ENCODE results near the gene OR51V1.
"Not testable (repeated sequence)": the region's sequence is repeated elsewhere in the genome, so short reads cannot be mapped to it uniquely, and the experiment has no call there.

OR51V1 gene

DNA sequence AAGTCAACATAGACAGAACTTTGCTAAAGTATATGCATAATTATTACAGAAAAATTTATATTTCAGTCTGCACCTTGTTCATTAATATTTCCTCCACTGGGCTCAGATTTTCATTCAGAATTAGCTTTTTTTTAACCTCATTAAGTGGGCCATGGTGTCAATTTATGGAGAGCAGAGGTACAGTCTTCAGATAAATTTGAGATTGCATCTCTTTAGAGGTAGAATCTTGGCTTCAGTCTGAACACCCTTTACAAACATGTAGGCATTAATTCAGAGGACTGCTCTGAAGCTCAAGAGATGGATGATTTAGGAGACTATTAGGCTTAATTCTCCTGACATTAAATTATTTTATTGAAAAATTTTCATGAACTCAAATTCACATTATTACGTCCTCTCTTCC, 29.8 kb upstream of the OR51V1 start:
- DNase-seq = no peak

DNA sequence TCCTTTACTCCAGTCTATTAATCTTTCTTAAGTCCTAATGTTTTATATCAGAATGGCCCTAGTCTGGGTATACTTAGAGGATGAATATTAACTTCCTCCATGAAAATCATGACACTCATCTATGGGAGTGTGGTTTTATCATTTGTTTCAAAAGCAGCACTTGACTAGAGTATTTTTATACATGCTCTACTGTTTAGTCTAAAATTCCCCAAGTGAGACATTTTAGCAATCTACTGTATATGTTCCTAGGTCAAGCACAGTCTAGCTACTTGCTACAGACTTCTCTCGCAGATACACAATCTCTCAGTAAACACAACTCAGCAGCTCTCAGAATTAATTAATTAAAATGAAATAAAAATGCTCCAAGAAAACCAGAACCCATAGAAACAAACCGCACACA, 29.3 kb upstream of the OR51V1 start:
- DNase-seq = no peak

DNA sequence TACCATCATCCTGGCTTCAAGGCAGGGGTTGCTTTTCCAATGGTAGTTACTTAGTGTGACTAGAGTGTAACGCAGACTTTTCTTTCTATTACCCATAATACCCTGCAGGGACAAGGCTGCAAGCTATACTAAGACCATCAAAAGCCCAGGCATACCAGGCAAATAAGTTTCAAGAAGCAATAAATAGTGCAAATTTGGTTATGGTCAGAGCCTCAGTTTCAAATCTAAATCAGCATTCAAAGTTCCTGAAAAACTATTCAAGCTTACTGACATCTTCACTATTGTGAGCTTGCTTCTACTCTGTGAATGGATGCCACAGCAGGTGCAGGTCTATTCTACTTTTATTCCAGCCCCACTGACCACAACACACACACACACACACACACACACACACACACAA, 28.9 kb upstream of the OR51V1 start:
- no peak for DNase-seq

DNA sequence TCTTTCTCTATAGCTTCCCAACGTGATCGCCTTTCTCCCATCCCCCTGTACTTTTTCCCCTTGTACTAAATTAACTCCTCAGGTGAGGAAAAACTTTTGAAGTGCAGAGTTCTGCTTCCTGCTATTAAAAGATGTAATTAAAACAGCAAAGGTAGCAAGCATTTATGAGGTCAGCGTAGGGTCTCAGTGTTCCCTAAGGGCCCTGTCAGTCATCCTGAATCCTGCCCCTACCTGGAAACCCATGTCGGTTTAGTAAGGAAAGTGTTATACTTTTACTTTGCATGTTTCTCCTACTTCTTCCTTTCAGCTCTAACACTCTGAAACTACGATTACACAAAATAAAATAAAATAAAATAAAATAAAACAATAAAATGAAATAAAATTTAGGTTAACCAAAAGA, 27.6 kb upstream of the OR51V1 start:
- DNase-seq = no peak

DNA sequence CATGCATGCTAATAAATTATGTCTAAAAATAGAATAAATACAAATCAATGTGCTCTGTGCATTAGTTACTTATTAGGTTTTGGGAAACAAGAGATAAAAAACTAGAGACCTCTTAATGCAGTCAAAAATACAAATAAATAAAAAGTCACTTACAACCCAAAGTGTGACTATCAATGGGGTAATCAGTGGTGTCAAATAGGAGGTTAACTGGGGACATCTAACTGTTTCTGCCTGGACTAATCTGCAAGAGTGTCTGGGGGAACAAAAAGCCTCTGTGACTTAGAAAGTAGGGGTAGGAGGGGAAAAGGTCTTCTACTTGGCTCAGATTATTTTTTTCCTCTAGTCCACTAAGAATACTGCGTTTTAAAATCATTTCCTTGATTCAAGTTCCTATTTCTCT, 27.2 kb upstream of the OR51V1 start:
- no peak for DNase-seq

DNA sequence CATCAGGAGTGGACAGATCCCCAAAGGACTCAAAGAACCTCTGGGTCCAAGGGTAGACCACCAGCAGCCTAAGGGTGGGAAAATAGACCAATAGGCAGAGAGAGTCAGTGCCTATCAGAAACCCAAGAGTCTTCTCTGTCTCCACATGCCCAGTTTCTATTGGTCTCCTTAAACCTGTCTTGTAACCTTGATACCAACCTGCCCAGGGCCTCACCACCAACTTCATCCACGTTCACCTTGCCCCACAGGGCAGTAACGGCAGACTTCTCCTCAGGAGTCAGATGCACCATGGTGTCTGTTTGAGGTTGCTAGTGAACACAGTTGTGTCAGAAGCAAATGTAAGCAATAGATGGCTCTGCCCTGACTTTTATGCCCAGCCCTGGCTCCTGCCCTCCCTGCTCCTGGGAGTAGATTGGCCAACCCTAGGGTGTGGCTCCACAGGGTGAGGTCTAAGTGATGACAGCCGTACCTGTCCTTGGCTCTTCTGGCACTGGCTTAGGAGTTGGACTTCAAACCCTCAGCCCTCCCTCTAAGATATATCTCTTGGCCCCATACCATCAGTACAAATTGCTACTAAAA, 26.3 kb upstream of the OR51V1 start, which contains the start of gene HBB:
Gene HBB, minus strand, starts transcription at position 340 of the 579 bp plus-strand sequence. Its CDS starts 50 bp downstream, at position 290.
- DNase-seq = no peak

DNA sequence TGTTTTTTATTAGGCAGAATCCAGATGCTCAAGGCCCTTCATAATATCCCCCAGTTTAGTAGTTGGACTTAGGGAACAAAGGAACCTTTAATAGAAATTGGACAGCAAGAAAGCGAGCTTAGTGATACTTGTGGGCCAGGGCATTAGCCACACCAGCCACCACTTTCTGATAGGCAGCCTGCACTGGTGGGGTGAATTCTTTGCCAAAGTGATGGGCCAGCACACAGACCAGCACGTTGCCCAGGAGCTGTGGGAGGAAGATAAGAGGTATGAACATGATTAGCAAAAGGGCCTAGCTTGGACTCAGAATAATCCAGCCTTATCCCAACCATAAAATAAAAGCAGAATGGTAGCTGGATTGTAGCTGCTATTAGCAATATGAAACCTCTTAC, 25.0 kb upstream of the OR51V1 start:
- no peak for DNase-seq

DNA sequence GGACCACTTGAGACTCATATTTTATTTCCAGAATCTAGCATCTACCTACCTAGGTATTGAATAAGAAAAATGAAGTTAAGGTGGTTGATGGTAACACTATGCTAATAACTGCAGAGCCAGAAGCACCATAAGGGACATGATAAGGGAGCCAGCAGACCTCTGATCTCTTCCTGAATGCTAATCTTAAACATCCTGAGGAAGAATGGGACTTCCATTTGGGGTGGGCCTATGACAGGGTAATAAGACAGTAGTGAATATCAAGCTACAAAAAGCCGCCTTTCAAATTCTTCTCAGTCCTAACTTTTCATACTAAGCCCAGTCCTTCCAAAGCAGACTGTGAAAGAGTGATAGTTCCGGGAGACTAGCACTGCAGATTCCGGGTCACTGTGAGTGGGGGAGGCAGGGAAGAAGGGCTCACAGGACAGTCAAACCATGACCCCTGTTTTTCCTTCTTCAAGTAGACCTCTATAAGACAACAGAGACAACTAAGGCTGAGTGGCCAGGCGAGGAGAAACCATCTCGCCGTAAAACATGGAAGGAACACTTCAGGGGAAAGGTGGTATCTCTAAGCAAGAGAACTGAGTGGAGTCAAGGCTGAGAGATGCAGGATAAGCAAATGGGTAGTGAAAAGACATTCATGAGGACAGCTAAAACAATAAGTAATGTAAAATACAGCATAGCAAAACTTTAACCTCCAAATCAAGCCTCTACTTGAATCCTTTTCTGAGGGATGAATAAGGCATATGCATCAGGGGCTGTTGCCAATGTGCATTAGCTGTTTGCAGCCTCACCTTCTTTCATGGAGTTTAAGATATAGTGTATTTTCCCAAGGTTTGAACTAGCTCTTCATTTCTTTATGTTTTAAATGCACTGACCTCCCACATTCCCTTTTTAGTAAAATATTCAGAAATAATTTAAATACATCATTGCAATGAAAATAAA, 24.3 kb upstream of the OR51V1 start:
- no peak for DNase-seq

DNA sequence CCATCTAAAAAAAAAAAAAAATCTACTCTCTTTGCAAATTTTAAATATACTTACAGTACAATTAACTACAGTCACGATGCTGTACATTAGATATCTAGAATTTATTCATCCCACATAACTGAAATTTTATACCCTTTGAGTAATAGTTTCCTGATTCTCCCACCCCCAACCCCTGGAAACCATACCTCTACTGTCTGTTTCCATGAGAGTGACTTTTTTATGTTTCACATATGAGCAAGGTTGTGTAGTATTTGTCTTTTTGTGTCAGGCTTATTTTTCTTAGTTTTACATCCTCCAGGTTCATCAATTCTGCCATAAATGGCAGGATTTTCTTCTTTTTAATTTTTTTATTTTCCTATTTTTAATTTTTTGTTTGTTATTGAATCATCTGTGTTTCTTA, 23.2 kb upstream of the OR51V1 start:
- no peak for DNase-seq

DNA sequence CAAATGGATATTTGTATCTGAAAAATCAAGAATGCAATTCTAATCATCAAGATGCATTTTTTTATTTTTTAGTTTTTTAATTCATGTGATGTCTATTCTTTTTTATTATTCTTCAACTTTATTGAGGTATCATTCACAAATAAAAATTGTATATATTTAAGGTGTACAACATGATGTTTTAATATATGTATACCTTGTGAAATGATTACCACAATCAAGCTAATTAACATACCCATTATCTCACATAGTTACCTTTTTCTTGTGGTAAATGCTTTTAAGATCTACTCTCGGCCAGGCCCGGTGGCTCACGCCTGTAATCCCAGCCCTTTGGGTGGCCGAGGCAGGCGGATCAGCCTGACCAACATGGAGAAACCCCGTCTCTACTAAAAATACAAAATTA, 22.7 kb upstream of the OR51V1 start:
- no peak for DNase-seq

DNA sequence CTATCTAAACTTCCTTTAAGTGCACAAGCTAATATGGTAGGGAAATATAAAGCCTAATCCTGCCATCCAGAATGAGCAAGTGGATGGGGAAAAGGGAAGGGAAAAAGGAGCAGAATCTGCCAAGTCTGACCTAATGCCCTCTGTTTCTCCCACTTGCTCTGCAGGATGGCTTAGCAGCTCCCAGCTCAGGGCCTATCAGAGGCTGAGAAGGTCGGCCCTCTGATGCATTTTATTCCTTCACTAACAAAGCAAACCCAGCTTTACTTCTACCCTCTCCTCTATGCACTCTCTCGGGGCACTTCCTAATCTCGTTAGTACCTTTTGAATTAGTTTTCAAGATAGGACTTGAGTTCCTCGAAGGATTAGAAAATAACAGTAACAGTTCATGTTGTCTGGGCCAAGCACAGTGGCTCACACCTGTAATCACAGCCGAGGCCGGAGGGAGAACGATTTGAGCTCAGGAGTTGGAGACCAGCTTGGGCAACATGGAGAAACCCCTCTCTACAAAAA, 9.9 kb upstream of the OR51V1 start:
- DNase-seq = no peak

DNA sequence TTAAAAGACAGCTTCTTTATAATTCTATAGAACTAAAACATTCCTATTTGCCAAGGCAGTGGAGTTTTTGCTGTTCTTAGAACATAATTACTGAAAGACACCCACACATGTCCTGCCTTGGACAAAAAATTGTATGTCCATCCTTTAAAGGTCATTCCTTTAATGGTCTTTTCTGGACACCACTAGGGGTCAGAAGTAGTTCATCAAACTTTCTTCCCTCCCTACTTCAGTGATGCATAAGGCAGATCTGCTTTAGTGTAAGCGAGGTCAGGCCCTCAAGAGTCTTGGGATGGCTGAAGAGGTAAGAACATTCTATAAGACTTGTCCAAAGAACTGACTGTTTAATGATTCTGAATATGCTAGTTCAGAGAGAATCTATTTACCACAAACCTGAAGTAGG, 4.3 kb upstream of the OR51V1 start:
- no peak for DNase-seq

DNA sequence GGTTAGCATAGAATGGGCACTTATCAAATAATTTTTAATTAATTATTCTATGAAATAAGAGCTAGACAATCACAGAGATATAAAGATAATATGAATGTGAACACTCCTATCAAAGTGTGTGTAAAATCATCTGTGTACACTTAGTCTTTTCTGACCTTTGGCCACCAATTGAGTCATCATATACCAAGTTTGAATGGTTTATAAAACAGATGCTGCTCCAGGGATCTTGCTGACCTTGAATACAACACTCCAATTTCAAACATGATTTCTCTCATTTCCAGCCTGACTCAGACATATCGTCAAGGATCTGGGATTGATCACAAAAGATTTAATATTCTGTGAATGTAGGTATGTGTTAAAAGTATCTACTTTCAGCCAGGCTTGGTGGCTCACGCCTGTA, 2.9 kb upstream of the OR51V1 start:
- no peak for DNase-seq

DNA sequence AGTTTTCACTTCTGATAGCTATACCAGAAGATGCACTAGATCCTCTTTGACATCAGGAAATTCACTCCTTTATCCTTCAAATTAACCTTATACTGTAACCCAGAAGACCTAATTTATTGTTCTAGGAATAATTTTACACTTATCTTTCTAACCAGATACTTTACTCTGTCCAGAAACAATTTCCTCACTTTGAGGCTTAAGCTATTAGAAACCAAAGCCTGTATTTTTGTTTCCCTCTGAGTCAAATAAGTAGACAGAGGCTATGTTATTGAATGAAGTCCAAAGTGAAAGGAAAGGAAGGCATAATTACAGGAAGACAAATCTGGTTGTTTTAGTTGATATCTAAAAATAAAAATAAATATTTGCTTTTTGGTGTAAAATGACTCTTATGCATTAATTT, 2.2 kb downstream of the OR51V1 start:
- no peak for DNase-seq

DNA sequence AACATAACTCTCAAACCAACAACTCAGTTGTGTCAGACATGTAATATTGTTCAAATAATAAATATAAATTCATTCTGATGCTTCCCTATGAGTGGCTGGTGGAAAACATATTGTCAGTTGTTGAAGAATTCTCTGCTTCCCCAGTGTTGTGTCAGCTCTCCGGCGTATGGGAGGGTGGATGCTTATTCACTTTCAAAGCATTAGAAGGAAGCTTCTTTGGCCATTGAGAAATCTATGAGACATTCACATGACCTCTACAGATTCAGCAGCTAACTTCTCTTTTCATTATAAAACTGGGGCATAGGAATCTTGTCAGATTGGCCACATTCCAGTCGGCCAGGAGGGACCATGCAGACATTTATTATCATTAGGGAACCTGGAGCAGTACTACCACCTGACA, 2.9 kb downstream of the OR51V1 start:
- DNase-seq = no peak

DNA sequence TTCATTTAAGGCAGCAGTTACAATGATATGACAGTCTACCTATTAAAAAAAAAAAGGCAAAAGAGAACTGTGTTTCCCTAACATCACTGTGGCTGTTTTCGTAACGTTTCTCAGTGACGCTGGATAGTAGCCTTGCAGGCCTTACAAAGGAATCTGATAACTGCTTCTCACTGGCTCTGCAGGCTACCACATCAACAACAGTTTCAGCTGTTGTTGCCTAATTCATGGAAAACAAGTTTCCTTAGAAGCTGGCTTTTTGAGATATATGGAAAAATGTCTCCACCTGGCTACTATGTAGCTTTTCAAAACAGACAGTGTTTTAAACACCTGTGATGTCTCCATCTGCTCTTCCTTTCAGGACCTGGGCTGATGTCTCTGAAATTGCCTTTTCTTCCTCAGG, 3.8 kb downstream of the OR51V1 start:
- no peak for DNase-seq

DNA sequence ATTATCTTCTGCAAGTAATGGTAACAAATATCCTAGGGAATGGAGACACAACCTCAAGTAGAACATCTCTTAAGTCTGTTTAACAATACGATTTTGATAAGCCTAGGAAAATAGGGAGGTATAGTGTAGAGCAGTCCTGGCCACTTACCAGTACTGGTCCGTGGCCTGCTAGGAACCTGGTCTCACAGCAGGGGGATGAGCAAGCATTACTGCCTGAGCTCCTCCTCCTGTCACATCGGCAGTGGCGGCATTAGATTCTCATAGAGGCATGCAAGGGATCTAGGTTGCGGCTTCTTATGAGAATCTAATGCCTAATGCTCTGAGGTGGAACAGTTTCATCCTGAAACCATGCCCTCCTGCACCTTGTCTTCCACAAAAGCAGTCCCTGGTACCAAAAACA, 4.4 kb downstream of the OR51V1 start:
- no peak for DNase-seq

DNA sequence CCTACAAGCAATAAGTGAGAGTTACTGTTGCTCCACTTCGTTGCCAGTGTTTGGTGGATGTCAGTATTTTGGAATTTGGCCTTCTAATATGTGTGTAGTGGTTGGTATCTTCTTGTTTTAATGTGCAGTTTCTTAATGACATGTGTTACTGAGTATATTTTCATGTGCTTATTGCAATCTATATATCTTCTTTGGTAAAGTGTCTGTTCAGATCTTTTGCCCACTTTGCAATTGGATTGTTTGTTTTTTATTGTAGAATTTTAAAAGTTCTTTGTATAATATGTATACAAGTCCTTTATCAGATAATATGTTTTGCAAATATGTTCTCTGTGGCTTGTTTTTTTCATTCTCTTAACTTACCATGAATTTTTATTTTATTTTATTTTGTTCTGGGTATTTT, 7.7 kb downstream of the OR51V1 start:
- no peak for DNase-seq

DNA sequence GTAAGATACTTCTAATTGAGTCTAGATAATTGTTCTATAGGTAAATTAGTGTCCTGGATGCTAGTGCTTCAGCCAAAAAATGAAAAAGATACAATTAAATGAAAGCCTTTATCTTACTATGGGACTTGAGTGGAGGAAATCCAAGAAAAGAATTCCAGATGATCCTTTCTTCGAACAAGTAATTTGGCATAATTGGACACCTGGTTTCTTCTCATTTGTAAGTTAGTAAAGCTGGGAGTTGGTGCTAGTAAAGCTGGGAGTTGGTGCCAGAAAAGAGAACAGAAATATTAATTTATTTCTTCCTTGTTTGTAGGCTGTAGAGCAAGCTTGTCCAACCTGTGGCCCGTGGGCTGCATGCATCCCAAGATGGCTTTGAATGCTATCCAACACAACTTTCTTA, 12.3 kb downstream of the OR51V1 start:
- no peak for DNase-seq

DNA sequence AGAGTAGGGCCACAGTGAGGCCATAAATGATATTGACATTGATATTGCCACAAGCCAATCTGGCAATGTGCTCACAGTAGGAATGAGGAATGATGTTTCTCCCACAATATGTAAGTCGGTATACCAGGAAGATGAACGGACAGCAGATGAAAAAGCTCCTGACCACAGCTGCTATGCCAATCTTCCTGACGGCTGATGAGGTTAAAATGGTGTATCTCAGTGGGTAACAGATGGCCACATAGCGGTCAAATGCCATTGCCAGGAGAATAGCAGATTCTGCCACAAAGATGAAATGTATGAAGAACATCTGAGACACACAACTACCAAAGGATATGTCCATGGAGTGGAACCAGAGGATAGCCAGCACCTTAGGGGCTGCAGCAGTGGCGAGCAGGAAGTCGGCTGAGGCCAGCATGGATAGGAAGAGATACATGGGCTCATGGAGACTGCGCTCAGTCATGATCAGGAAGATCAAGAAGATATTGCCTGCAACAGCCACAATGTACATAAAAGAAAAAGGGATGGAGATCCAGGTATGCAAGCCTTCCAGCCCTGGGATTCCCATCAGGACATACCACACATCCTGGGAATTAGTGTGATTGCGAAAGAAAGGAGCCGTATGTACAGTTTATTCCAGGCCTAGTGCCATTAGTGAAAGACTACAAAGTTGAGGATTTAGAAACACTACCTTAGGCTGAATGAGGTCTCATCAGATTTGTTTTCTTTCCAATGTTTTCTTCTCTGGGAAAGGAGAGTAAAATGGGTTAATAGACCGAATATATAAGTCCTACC, 22.2 kb downstream of the OR51V1 start:
- DNase-seq = no peak

DNA sequence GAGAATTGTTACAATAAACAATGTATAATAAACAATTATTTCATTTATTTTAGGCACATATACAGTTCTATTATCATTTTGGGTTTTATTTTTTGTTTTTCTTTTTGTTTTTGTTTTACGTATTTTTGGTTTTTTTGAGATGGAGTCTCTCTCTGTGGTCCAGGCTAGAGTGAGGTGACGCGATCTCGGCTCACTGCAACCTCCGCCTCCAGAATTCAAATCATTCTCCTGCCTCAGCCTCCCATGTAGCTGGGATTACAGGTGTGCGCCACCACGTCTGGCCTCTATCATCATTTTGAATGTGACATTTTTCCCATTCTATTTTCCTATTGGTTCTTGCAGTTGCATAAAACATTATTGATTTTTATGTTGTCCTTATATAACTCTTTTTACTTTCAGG, 25.5 kb downstream of the OR51V1 start:
- no peak for DNase-seq

DNA sequence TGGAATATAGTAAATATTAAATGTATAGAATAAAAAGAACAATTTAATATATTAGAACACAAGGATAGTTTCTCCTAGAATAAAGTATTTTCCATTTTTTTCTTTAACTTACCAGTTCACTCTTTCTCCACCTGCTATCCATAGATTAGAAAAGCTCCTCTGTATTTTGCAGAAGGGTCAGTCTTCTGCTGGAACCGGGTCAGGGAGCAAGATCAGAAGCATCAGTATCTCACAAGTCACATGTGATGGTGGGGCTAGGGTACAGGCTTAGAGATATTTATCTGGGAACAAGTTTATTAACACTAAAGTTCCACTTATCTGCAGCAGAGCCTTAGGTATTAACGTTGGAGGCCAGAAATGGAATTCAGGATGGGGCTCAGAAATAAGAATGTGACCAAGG, 28.6 kb downstream of the OR51V1 start:
- no peak for DNase-seq

DNA sequence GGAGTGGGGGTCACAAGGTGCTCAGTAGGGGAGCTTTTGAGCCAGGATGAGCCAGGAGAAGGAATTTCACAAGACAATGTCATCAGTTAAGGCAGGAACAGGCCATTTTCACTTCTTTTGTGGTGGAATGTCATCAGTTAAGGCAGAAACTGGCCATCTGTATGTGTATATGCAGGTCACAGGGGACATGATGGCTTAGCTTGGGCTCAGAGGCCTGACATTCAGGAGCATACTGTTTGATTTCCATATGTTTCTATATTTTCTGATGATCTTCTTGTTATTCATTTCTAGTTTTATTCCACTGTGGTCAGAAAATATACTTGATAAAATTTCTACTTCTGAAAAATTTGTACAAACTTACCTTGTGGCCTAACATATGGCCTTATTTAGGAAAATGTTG, 34.6 kb downstream of the OR51V1 start:
- not testable (repeated sequence) for DNase-seq

DNA sequence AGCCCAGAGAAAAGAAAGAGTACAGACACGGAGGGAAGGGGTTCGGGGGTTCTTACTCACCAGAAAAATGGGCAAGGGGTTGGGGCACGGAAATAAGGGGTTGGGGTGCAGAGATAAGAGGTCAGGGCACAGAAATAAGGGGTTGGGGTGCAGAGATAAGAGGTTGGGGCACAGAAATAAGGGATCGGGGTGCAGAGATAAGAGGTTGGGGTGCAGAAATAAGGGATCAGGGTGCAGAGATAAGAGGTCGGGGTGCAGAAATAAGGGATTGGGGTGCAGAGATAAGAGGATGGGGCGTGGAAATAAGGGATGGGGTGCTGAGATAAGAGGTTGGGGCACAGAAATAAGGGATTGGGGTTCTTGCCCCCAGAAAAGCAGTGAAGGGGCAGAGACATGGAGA, 35.7 kb downstream of the OR51V1 start:
- DNase-seq = not testable (repeated sequence)

All from GF-D8 (cell line).